HEK293T (cell line): ENCODE measurements around the gene RAB3IP.

ENCODE experiments used
- TARDBP ChIP-seq: fragments of 450-650 bp; IDR thresholded peaks from 2 replicates; pipeline ENCODE4 v1.6.1; 2016
- ZNF384 ChIP-seq: fragments of 450-650 bp; IDR thresholded peaks from 2 replicates; pipeline ENCODE4 v1.6.1; 2016

- TF ChIP-seq ZNF384, result no peak
- TF ChIP-seq TARDBP, result no peak
Measured at GRCh38 chr12:69824028-69824427, 85.4 kb downstream of the RAB3IP start.
